Measurements from ENCODE around the gene RBP5.

DNA sequence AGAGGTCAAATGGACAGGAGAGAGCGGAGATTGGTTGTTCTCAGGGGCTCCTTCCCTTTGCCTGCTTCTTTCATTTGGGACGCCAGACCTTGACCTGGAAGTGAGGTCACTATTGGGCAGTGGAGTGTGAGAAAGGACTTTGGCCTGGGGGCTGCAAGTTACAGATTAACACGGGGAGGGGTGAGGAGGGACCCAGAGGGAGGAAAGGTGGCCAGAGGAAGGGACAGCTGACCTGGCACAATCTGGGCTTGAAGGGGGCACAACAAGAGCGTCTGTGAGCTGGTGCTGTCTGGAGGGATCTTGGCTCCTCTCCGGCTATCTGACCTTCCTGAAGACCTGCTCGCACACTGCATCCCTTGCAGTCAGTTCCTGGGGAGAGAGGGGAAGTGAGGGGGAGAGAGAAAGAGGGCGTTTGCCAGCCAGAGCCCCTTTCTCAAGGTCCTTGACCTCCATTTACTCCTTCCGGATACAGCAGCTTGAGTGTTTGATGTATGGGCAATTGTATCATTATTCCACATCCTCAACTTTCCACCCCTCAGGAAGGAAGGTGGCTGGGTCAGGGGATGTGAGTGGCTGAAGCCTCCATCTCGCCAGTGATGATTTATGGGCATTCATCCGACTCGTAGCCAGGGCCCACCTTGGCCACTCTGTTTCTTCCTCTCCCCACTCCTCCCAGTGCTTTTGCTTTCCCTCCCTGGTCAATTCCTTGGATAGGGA, 4.7 kb downstream of the RBP5 start:
- no peak for TF ChIP-seq POLR2A (IDR thresholded peaks at IDR 0.05)
- TF ChIP-seq, protein P1, sequence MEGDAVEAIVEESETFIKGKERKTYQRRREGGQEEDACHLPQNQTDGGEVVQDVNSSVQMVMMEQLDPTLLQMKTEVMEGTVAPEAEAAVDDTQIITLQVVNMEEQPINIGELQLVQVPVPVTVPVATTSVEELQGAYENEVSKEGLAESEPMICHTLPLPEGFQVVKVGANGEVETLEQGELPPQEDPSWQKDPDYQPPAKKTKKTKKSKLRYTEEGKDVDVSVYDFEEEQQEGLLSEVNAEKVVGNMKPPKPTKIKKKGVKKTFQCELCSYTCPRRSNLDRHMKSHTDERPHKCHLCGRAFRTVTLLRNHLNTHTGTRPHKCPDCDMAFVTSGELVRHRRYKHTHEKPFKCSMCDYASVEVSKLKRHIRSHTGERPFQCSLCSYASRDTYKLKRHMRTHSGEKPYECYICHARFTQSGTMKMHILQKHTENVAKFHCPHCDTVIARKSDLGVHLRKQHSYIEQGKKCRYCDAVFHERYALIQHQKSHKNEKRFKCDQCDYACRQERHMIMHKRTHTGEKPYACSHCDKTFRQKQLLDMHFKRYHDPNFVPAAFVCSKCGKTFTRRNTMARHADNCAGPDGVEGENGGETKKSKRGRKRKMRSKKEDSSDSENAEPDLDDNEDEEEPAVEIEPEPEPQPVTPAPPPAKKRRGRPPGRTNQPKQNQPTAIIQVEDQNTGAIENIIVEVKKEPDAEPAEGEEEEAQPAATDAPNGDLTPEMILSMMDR (IDR thresholded peaks at IDR 0.05), result no peak

Data from thyroid gland (tissue), 4 donors.